Mucosa of rectum (tissue), 2 donors: ENCODE measurements around the gene HSDL1.

Experiments used
- H3K27ac ChIP-seq, 2 donors: one replicate each; pipeline ENCODE4 v1.7.0; 2013; ENCODE audit warnings: inconsistent platforms in 2 of 2, low read depth in 2 of 2, low read length in 2 of 2
- H3K27me3 ChIP-seq, 2 donors: one replicate each; pipeline ENCODE4 v1.7.0; 2013; ENCODE audit warnings: low read length in 2 of 2; ENCODE audit not compliant: control insufficient read depth in 2 of 2, insufficient read depth in 2 of 2
- H3K36me3 ChIP-seq, 2 donors: one replicate each; pipeline ENCODE4 v1.7.0; 2013; ENCODE audit warnings: low read length in 2 of 2; ENCODE audit not compliant: control insufficient read depth in 2 of 2, insufficient read depth in 2 of 2
- H3K4me1 ChIP-seq, 2 donors: one replicate each; pipeline ENCODE4 v1.7.0; 2013; ENCODE audit warnings: low read length in 2 of 2, mild to moderate bottlenecking in 1 of 2; ENCODE audit not compliant: control insufficient read depth in 2 of 2, insufficient read depth in 2 of 2
- H3K4me3 ChIP-seq, 2 donors: one replicate each; pipeline ENCODE4 v1.7.0; 2013; ENCODE audit warnings: low read length in 2 of 2
- H3K9ac ChIP-seq, 2 donors: one replicate each; pipeline ENCODE4 v1.7.0; 2013; ENCODE audit warnings: low read length in 2 of 2, low read depth in 1 of 2, mild to moderate bottlenecking in 1 of 2
- H3K9me3 ChIP-seq, 2 donors: one replicate each; pipeline ENCODE4 v1.7.0; 2013; ENCODE audit warnings: low read length in 2 of 2; ENCODE audit not compliant: control insufficient read depth in 2 of 2
- donor health status: healthy.
- donor health status: Normal muscosa, but diverticular disease.

HSDL1 gene

GRCh38 chr16:84109598-84110335 is 35.2 kb downstream of the HSDL1 start:
- no peak overlapping the region for H3K9ac ChIP-seq
- H3K9me3 ChIP-seq, result no peaks in the 10 kb centered on the region
- peaks cover 0 to 4% of the 10 kb centered on the region in 2 donors for H3K4me1 ChIP-seq
- H3K36me3 ChIP-seq, result peaks cover 11 to 32% of the 10 kb centered on the region in 2 donors
- no peak overlapping the region for H3K4me3 ChIP-seq
- H3K27me3 ChIP-seq, result no peaks in the 10 kb centered on the region
- H3K27ac ChIP-seq, result no peak overlapping the region

GRCh38 chr16:84107921-84108320 is 37.1 kb downstream of the HSDL1 start:
- Histone ChIP-seq H3K36me3 (peaks cover 11 to 32% of the 10 kb centered on the region in 2 donors), H3K4me3 (no peak overlapping the region), H3K9ac (no peak overlapping the region), H3K27ac (no peak overlapping the region), H3K9me3 (no peaks in the 10 kb centered on the region), H3K27me3 (no peaks in the 10 kb centered on the region), H3K4me1 (peaks cover 3 to 5% of the 10 kb centered on the region in 2 donors)

GRCh38 chr16:84105948-84106740 is 38.8 kb downstream of the HSDL1 start:
- H3K36me3 ChIP-seq, result peaks cover 11 to 37% of the 10 kb centered on the region in 2 donors
- no peak overlapping the region for H3K9ac ChIP-seq
- H3K9me3 ChIP-seq, result no peaks in the 10 kb centered on the region
- peaks cover 3 to 5% of the 10 kb centered on the region in 2 donors for H3K4me1 ChIP-seq
- no peak overlapping the region for H3K4me3 ChIP-seq
- H3K27ac ChIP-seq, result no peak overlapping the region
- H3K27me3 ChIP-seq, result no peaks in the 10 kb centered on the region

- H3K36me3 ChIP-seq, result peaks cover 11 to 31% of the 10 kb centered on the region in 2 donors
- no peaks in the 10 kb centered on the region for H3K9me3 ChIP-seq
- no peak overlapping the region for H3K4me3 ChIP-seq
- peaks cover 0 to 5% of the 10 kb centered on the region in 2 donors for H3K4me1 ChIP-seq
- H3K9ac ChIP-seq, result no peak overlapping the region
- H3K27me3 ChIP-seq, result no peaks in the 10 kb centered on the region
- no peak overlapping the region for H3K27ac ChIP-seq
Measured at GRCh38 chr16:84105301-84105815, 39.6 kb downstream of the HSDL1 start.

- Histone ChIP-seq H3K27ac (no peak overlapping the region), H3K36me3 (peaks cover 9 to 31% of the 10 kb centered on the region in 2 donors), H3K9ac (no peak overlapping the region), H3K27me3 (no peaks in the 10 kb centered on the region), H3K4me1 (peaks cover 0 to 5% of the 10 kb centered on the region in 2 donors), H3K4me3 (no peak overlapping the region), H3K9me3 (no peaks in the 10 kb centered on the region)
Measured at GRCh38 chr16:84104231-84104630, 40.7 kb downstream of the HSDL1 start.

- Histone ChIP-seq H3K4me3 (no peak overlapping the region), H3K4me1 (peaks cover 0 to 5% of the 10 kb centered on the region in 2 donors), H3K27me3 (no peaks in the 10 kb centered on the region), H3K9me3 (no peaks in the 10 kb centered on the region), H3K27ac (peak overlapping the region in 1 of 2 donors; percentile 17), H3K9ac (no peak overlapping the region), H3K36me3 (peaks cover 7 to 29% of the 10 kb centered on the region in 2 donors)
Measured at GRCh38 chr16:84103678-84104077, 41.3 kb downstream of the HSDL1 start.

GRCh38 chr16:84098939-84099338 is 46.0 kb downstream of the HSDL1 start:
- no peaks in the 10 kb centered on the region for H3K27me3 ChIP-seq
- H3K27ac ChIP-seq, result no peak overlapping the region
- H3K9me3 ChIP-seq, result no peaks in the 10 kb centered on the region
- no peak overlapping the region for H3K4me3 ChIP-seq
- H3K36me3 ChIP-seq, result peaks cover 22 to 39% of the 10 kb centered on the region in 2 donors
- H3K4me1 ChIP-seq, result peaks cover 8 to 19% of the 10 kb centered on the region in 2 donors
- no peak overlapping the region for H3K9ac ChIP-seq

- Histone ChIP-seq H3K9me3 (no peaks in the 10 kb centered on the region), H3K27me3 (no peaks in the 10 kb centered on the region), H3K27ac (peak overlapping the region; percentile 69 to 72), H3K36me3 (peaks cover 33 to 56% of the 10 kb centered on the region in 2 donors), H3K4me3 (no peak overlapping the region), H3K9ac (peak overlapping the region in 1 of 2 donors; percentile 36), H3K4me1 (peaks cover 19 to 30% of the 10 kb centered on the region in 2 donors)
Measured at GRCh38 chr16:84096447-84097005, 48.5 kb downstream of the HSDL1 start.

- Histone ChIP-seq H3K4me1 (peaks cover 19 to 30% of the 10 kb centered on the region in 2 donors), H3K9ac (no peak overlapping the region), H3K27ac (peak overlapping the region; percentile 11 to 53), H3K36me3 (peaks cover 34 to 62% of the 10 kb centered on the region in 2 donors), H3K4me3 (no peak overlapping the region), H3K9me3 (no peaks in the 10 kb centered on the region), H3K27me3 (no peaks in the 10 kb centered on the region)
Measured at GRCh38 chr16:84095466-84095865, 49.5 kb downstream of the HSDL1 start.

- no peak overlapping the region for H3K4me3 ChIP-seq
- no peak overlapping the region for H3K9ac ChIP-seq
- H3K9me3 ChIP-seq, result no peaks in the 10 kb centered on the region
- H3K36me3 ChIP-seq, result peaks cover 46 to 74% of the 10 kb centered on the region in 2 donors
- H3K4me1 ChIP-seq, result peaks cover 19 to 30% of the 10 kb centered on the region in 2 donors
- peak overlapping the region in 1 of 2 donors; percentile 43 for H3K27ac ChIP-seq
- H3K27me3 ChIP-seq, result no peaks in the 10 kb centered on the region
Measured at GRCh38 chr16:84093879-84094270, 51.1 kb downstream of the HSDL1 start.
